K562 (cell line): Measurements from ENCODE around the gene GAB2. TPM values are rescaled to one million over a fixed set of nuclear protein-coding genes. Genes with fewer than 3 reads are reported as not detected.

Experiments used
- ATAC-seq: fragments of 200-7000 bp; cut with Tn5 transposase; 3 replicates; pipeline ENCODE4 v1.9.1; 2020; ENCODE audit warnings: moderate library complexity
- BruUV-seq: library from RNA; stranded (reverse); fragments of 400-500 nt; replicated peaks from 2 replicates; lab custom pipeline; 2021; lab: Mats Ljungman, UMichigan
- CTCF ChIA-PET: fragments of 300-600 bp; formaldehyde crosslinking; extraction: SDS; loops from one replicate; lab custom pipeline; 2021; ENCODE audit warnings: low intra/inter-chr PET ratio; lab: Yijun Ruan, JAX
- POLR2A ChIA-PET: fragments of 300-600, 350-650 bp; sonication (Branson Sonifier 250); formaldehyde crosslinking; extraction: SDS; loops from one replicate; lab custom pipeline; 2021; ENCODE audit warnings: antibody characterized with exemption, inconsistent platforms; lab: Yijun Ruan, JAX
- DNase-seq, 4 experiments: peaks; one replicate each; pipeline versions ENCODE4 v3.0.0 to v3.0.0-alpha.2; 2011 to 2018; ENCODE audit warnings: low spot score in 3 of 4, mixed read lengths in 3 of 4; ENCODE audit errors: extremely low read depth in 1 of 4
- FAIRE-seq: peaks from 2 replicates; lab custom pipeline; 2011; peaks lifted over from hg19 to GRCh38; lab: Jason Lieb, UNC
- H2AFZ ChIP-seq: 2 replicates; pipeline ENCODE4 v1.6.0; 2011; ENCODE audit warnings: low read depth, low read length, control low read depth, inconsistent platforms
- H3K27ac ChIP-seq: fragments of 200-600 bp; 3 replicates; pipeline ENCODE4 v1.8.0; 2011; ENCODE audit warnings: low read depth, mild to moderate bottlenecking, control low read depth, inconsistent platforms, low read length, moderate library complexity, mixed read lengths; ENCODE audit errors: extremely low read depth
- H3K27me3 ChIP-seq, 2 experiments: fragments of 300-600 bp in 1 of 2; 2 replicates in 1 of 2; 3 replicates in 1 of 2; pipeline versions ENCODE4 v1.6.0 to v1.8.0; 2011; ENCODE audit warnings: inconsistent platforms in 2 of 2, low read length in 2 of 2, mild to moderate bottlenecking in 1 of 2, mixed read lengths in 1 of 2, moderate library complexity in 1 of 2; ENCODE audit not compliant: control insufficient read depth in 2 of 2, insufficient read depth in 2 of 2
- H3K36me3 ChIP-seq: fragments of 300-600 bp; 3 replicates; pipeline ENCODE4 v1.8.0; 2011; ENCODE audit warnings: mild to moderate bottlenecking, low read length, inconsistent platforms; ENCODE audit not compliant: control insufficient read depth, insufficient read depth
- H3K4me1 ChIP-seq, 2 experiments: fragments of 200-600 bp in 1 of 2; replicated peaks in 1 of 2; 2 replicates in 1 of 2; 3 replicates in 1 of 2; pipeline versions ENCODE4 v1.5.1 to v1.8.0; 2011; ENCODE audit warnings: inconsistent platforms in 2 of 2, low read length in 2 of 2, mild to moderate bottlenecking in 1 of 2, mixed read lengths in 1 of 2, moderate library complexity in 1 of 2; ENCODE audit not compliant: control insufficient read depth in 2 of 2, insufficient read depth in 2 of 2
- H3K4me2 ChIP-seq: 2 replicates; pipeline ENCODE4 v1.6.1; 2011; ENCODE audit warnings: low read length, control low read depth, inconsistent platforms, mixed read lengths; ENCODE audit not compliant: insufficient read depth
- H3K4me3 ChIP-seq: fragments of 200-600 bp; sonication (generic), shearing (Covaris generic); 2 replicates; pipeline ENCODE4 v1.5.1; 2016; ENCODE audit warnings: control low read depth, inconsistent platforms
- H3K79me2 ChIP-seq: fragments of 200-600 bp; 3 replicates; pipeline ENCODE4 v1.8.0; 2011; ENCODE audit warnings: low read length, inconsistent platforms; ENCODE audit not compliant: control insufficient read depth, insufficient read depth
- H3K9ac ChIP-seq, 2 experiments: 2 replicates each; pipeline versions ENCODE4 v1.6.0 to v1.6.1; 2011; ENCODE audit warnings: low read depth in 2 of 2, low read length in 2 of 2, control low read depth in 1 of 2, inconsistent platforms in 1 of 2, mild to moderate bottlenecking in 1 of 2, mixed read lengths in 1 of 2; ENCODE audit not compliant: insufficient read depth in 1 of 2
- H3K9me1 ChIP-seq: one replicate; pipeline ENCODE4 v1.6.0; 2011; ENCODE audit warnings: inconsistent platforms, mild to moderate bottlenecking, low read length, moderate library complexity; ENCODE audit not compliant: control insufficient read depth, insufficient read depth
- H3K9me3 ChIP-seq: replicated peaks from 2 replicates; pipeline ENCODE4 v1.5.1; 2011; ENCODE audit warnings: low read depth, low read length, inconsistent platforms; ENCODE audit not compliant: control insufficient read depth, insufficient read depth
- H4K20me1 ChIP-seq: replicated peaks from 2 replicates; pipeline ENCODE4 v1.6.1; 2011; ENCODE audit warnings: low read length, inconsistent platforms, mixed read lengths; ENCODE audit not compliant: control insufficient read depth, insufficient read depth
- ATF3 ChIP-seq, 2 experiments: fragments of 450-650 bp in 1 of 2; sonication (generic) in 1 of 2; formaldehyde crosslinking in 1 of 2; IDR thresholded peaks in 1 of 2; conservative IDR thresholded peaks in 1 of 2; 2 replicates each; pipeline versions ENCODE4 v1.6.1 to v1.8.1; 2016 to 2023; ENCODE audit warnings: mild to moderate bottlenecking in 2 of 2, moderate library complexity in 2 of 2, inconsistent platforms in 1 of 2, missing genetic modification reagents in 1 of 2
- CLOCK ChIP-seq: fragments of 250-450 bp; sonication (Bioruptor Pico); IDR thresholded peaks from 2 replicates; pipeline ENCODE4 v1.4.0; 2020; ENCODE audit warnings: mild to moderate bottlenecking, moderate library complexity, borderline replicate concordance
- CTBP1 ChIP-seq: fragments of 450-650 bp; IDR thresholded peaks from 2 replicates; pipeline ENCODE4 v1.6.1; 2016; ENCODE audit warnings: borderline replicate concordance
- JUN ChIP-seq, 2 experiments: sonication (generic) in 1 of 2; formaldehyde crosslinking in 1 of 2; IDR thresholded peaks; 2 replicates each; pipeline versions ENCODE4 v1.6.1 to v1.8.0; 2012 to 2022; ENCODE audit warnings: borderline replicate concordance in 2 of 2, mild to moderate bottlenecking in 2 of 2, improper control_type of control experiment in 1 of 2, low read depth in 1 of 2, low read length in 1 of 2, missing genetic modification reagents in 1 of 2
- JUND ChIP-seq, 2 experiments: IDR thresholded peaks; 2 replicates in 1 of 2; 3 replicates in 1 of 2; pipeline ENCODE4 v1.6.1; 2011; ENCODE audit warnings: borderline replicate concordance in 2 of 2, low read depth in 2 of 2, low read length in 2 of 2, improper control_type of control experiment in 1 of 2, missing biosample characterization in 1 of 2, missing genetic modification characterization in 1 of 2, missing genetic modification reagents in 1 of 2
- KDM1A ChIP-seq, 2 experiments: fragments of 450-650 bp; IDR thresholded peaks; 2 replicates each; pipeline ENCODE4 v1.6.1; 2016; ENCODE audit warnings: mild to moderate bottlenecking in 2 of 2
- PHF20 ChIP-seq: fragments of 450-650 bp; IDR thresholded peaks from 2 replicates; pipeline ENCODE4 v1.6.1; 2018; ENCODE audit not compliant: partially characterized antibody
- POLR3G ChIP-seq: IDR thresholded peaks from 2 replicates; pipeline ENCODE4 v1.6.1; 2011; ENCODE audit not compliant: insufficient read length, insufficient replicate concordance; ENCODE audit errors: extremely low read depth
- SNAPC5 ChIP-seq: fragments of 250-450 bp; sonication (Bioruptor Pico); IDR thresholded peaks from 2 replicates; pipeline ENCODE4 v1.8.0; 2021; ENCODE audit warnings: moderate library complexity, mild to moderate bottlenecking, inconsistent platforms
- STAG1 ChIP-seq: sonication (generic); formaldehyde crosslinking; IDR thresholded peaks from 2 replicates; pipeline ENCODE4 v1.5.0; 2020; ENCODE audit warnings: missing genetic modification reagents, borderline replicate concordance
- WGBS: fragments of 100-300 bp; shearing (Covaris generic); methylation state at CpG from one replicate; pipeline ENCODE4 v1.1.6; 2016; ENCODE audit warnings: low coverage, mixed read lengths; ENCODE audit not compliant: insufficient coverage; ENCODE audit errors: missing lambda C conversion rate; 5-methylcytosine and 5-hydroxymethylcytosine counted together
- in situ Hi-C: fragments of 300-500 bp; cut with MboI; formaldehyde crosslinking; loops from 4 replicates; pipeline ENCODE4 v1.15.0; 2018; ENCODE audit warnings: inconsistent platforms, mixed read lengths
- intact Hi-C: fragments of 100-400 bp; cut with micrococcal nuclease; formaldehyde crosslinking; loops from 2 replicates; pipeline ENCODE4 v1.14.2; 2022
- polyA plus RNA-seq, 8 experiments: library from polyadenylated mRNA; depleted of rRNA in 4 of 8; stranded (reverse) in 5 of 8; unstranded in 3 of 8; fragments of >200 nt; fragmentation: Nextera tagmentation in 2 of 8; fragmentation: Illumina TruSeq in 1 of 8; extraction: Ambion mirVana in 2 of 8; extraction: Trizol in 1 of 8; gene quantifications; 2 replicates each; pipeline versions ENCODE4 v1.2.1 to v1.2.3, GENCODE V29; 2011 to 2014; ENCODE audit warnings: inconsistent platforms in 1 of 8, missing spikeins in 1 of 8
- total RNA-seq, 7 experiments: library from RNA; depleted of rRNA in 6 of 7; stranded (reverse); fragments of >200 nt in 6 of 7; fragmentation: Illumina TruSeq in 2 of 7; extraction: Trizol in 2 of 7; gene quantifications; 2 replicates each; pipeline versions ENCODE4 v1.2.1 to v1.2.3, GENCODE V29; 2011 to 2021; ENCODE audit warnings: low replicate concordance in 1 of 7

The GAB2 gene
- total and polyA plus RNA-seq, 9 of the 15 experiments (the other 6 are each of a cell fraction or from before 2014, with no cell fraction given) = 2.3 to 35.2 (median 16.1) TPM

- Histone ChIP-seq H3K36me3 (peaks cover 3% of the 10 kb centered on the region; the same call in 2 of the 3 replicates), H3K9ac (no peak overlapping the region), H3K9me1 (no peaks in the 10 kb centered on the region), H3K27me3 (no peaks in the 10 kb centered on the region), H3K4me2 (no peak overlapping the region), H4K20me1 (no peaks in the 10 kb centered on the region), H3K79me2 (peaks cover 65% of the 10 kb centered on the region), H2AFZ (no peak overlapping the region), H3K27ac (no peak overlapping the region), H3K4me1 (peaks cover 6 to 45% of the 10 kb centered on the region in 2 experiments), H3K4me3 (no peak overlapping the region), H3K9me3 (no peaks in the 10 kb centered on the region)
- no TSS peak for BruUV-seq
- 60% methylated on average over 1 of the region's 1 CpG for WGBS
- in situ Hi-C loops (no loop called here), intact Hi-C loops (loop anchor here (10.0 kb wide), 2 partner anchors 214 to 266 kb away; no protein-coding TSS in a partner anchor)
- ATAC-seq (no peak), FAIRE-seq (no peak), DNase-seq (no peak)
- POLR2A ChIA-PET = interaction anchor here (0.6 to 1.6 kb wide), 4 partner anchors 12 to 37 kb away, joined by 3 to 6 read pairs (median 4); no protein-coding TSS in a partner anchor
- CTCF ChIA-PET = no interaction called here
- TF ChIP-seq JUND (IDR thresholded peaks at IDR 0.05; ENCODE audit: borderline replicate concordance, low read depth, low read length) = peak; percentile 50; the same call in 1 of the 2 replicates
- peak; percentile 41; the same call in 1 of the 3 replicates for TF ChIP-seq JUND (tag; IDR thresholded peaks at IDR 0.05; ENCODE audit: borderline replicate concordance, low read depth, low read length)
- no peak for TF ChIP-seq SNAPC5 (CRISPR knock-in tag)
- TF ChIP-seq KDM1A (IDR thresholded peaks at IDR 0.05) = peak; percentile 37 to 49; a peak in 3 of 4 replicates
- no peak for TF ChIP-seq PHF20
- TF ChIP-seq STAG1 (CRISPR knock-in tag) = no peak
- TF ChIP-seq JUN (IDR thresholded peaks at IDR 0.05; ENCODE audit: borderline replicate concordance, low read depth, low read length) = peak; percentile 14; the same call in 1 of the 2 replicates
- no peak for TF ChIP-seq JUN (CRISPR knock-in tag; IDR thresholded peaks at IDR 0.05; ENCODE audit: borderline replicate concordance)
- TF ChIP-seq POLR3G = no peak
- no peak for TF ChIP-seq CLOCK (CRISPR knock-in tag)
- 0 out of 2 replicates have a peak, but pooled peaks have one; percentile 17 for TF ChIP-seq CTBP1
- TF ChIP-seq ATF3 (IDR thresholded peaks at IDR 0.05) = peak; percentile 66
- TF ChIP-seq ATF3 (CRISPR knock-in tag; conservative IDR thresholded peaks at IDR 0.05) = no peak
These were observed 119.3 kb downstream of the GAB2 start for GRCh38 chr11:78298291-78298771.
